Measurements from ENCODE around the gene CPED1.

CPED1 gene

DNA sequence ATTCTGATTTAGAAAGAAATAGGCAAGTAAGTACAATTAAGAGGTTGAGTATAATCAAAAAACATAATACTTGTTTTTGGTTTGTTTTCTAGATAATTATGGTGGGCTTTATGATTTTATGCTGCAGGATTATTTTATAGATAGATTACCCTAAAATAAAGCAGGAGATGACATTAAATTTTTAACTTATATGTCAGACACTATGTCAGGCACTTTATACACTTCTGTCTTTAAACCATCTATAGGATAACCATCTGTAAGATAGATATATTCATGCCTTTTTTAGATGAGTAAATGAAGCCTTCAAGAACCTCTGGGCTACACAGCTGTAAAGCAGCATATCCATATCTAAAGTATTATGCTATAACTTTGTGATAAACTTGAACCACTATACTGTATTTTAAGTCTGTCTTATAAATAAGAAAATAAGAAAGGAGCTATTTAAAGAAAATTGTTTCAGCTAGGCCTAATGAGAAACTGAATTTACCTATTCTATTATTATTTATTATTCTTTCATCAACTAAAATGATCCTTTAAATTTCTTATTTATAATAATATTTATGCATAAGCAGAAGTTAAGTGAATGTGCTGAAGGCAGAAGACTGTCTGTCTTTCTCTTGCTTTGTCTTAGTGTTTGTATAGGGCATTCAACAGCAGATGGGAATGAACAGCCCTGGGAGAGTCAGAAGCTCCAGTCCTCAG is 94.0 kb downstream of the CPED1 start:
- TF ChIP-seq, protein P1, sequence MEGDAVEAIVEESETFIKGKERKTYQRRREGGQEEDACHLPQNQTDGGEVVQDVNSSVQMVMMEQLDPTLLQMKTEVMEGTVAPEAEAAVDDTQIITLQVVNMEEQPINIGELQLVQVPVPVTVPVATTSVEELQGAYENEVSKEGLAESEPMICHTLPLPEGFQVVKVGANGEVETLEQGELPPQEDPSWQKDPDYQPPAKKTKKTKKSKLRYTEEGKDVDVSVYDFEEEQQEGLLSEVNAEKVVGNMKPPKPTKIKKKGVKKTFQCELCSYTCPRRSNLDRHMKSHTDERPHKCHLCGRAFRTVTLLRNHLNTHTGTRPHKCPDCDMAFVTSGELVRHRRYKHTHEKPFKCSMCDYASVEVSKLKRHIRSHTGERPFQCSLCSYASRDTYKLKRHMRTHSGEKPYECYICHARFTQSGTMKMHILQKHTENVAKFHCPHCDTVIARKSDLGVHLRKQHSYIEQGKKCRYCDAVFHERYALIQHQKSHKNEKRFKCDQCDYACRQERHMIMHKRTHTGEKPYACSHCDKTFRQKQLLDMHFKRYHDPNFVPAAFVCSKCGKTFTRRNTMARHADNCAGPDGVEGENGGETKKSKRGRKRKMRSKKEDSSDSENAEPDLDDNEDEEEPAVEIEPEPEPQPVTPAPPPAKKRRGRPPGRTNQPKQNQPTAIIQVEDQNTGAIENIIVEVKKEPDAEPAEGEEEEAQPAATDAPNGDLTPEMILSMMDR (conservative IDR thresholded peaks at IDR 0.05; ENCODE audit: low read depth, low read length), result no peak
- DNase-seq (ENCODE audit: low read depth), result no peak
- H3K4me3 ChIP-seq (ENCODE audit: low read depth, low read length), result no peak overlapping the region

DNA sequence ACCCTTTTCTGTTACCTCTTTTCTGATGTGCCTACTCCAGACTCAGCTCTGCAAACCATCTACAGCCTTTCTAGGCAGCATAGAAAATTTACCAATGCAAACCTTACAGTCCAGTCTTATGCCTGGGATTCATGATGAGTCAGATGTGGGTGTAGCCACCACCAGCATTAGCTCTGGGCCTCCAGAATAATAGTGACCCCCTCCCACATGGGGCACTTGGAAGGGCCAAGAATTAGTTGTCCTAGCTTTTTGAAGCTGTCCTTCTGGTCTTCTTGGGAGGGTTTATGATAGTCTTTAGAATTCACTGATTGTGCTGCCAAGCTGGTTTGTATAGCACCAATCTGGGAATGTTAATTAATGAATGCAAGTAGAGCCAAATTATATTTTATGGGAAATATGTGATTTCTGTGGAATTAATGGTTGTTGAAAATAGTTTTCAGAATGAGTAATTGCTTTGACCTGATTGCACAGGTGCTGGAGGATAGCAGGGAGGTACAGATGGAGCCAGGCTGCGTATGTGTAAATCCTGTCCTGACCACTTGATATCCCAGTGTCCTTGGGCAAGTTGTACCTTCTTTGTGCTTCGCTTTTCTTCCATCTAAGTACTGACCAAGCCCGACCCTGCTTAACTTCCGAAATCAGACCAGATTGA is 94.8 kb downstream of the CPED1 start:
- DNase-seq (ENCODE audit: low read depth), result peak; percentile 81
- no peak overlapping the region for H3K4me3 ChIP-seq (ENCODE audit: low read depth, low read length)
- TF ChIP-seq, protein P1 (conservative IDR thresholded peaks at IDR 0.05; ENCODE audit: low read depth, low read length), result no peak

- H3K4me3 ChIP-seq (ENCODE audit: low read depth, low read length), result no peak overlapping the region
- TF ChIP-seq, protein P1 (conservative IDR thresholded peaks at IDR 0.05; ENCODE audit: low read depth, low read length), result no peak
- peak; percentile 51 for DNase-seq (ENCODE audit: low read depth)
These were observed 95.3 kb downstream of the CPED1 start for GRCh38 chr7:121083790-121084251.

DNA sequence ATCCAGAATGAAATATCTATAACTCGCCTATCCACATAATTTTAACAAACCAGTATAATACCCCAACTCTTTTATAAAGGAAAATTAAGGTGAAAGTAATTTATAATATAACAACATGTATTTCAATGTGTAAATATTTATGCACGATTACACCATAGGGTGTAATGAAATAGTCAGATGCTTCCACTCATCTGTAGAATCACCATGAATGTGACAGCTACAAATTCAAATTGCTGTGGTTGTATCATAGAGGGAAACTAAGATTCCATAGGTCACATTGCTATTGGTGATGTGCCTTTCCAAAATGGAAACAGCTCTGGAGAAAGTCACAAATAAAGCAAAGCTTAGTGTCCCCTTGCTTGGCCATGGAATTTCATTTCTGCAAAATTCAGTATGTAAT is 95.7 kb downstream of the CPED1 start:
- H3K4me3 ChIP-seq (ENCODE audit: low read depth, low read length), result no peak overlapping the region
- TF ChIP-seq, protein P1 (conservative IDR thresholded peaks at IDR 0.05; ENCODE audit: low read depth, low read length), result no peak
- DNase-seq (ENCODE audit: low read depth), result peak; percentile 50

GRCh38 chr7:121084748-121085336 is 96.3 kb downstream of the CPED1 start:
- H3K4me3 ChIP-seq (ENCODE audit: low read depth, low read length), result no peak overlapping the region
- TF ChIP-seq, protein P1 (conservative IDR thresholded peaks at IDR 0.05; ENCODE audit: low read depth, low read length), result no peak
- peak; percentile 94 for DNase-seq (ENCODE audit: low read depth)

DNA sequence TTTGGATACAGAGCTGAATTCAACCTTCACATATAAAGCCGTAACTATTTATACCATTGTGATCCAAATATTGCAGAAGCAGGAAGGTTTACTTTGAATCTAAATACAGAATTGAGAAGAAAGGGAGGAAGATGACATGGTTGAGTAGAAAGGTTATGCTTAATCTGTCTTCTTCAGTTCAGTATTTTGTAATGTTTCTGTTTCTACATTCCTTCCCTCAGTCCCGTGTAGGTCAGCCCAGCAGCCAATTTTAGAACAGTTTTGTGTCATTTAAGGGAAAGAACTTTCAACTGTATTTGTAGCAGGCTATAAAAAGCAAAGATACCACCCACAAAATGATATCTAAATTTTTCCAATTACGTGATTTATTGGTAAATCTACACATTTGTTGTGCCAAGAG is 97.4 kb downstream of the CPED1 start:
- no peak overlapping the region for H3K4me3 ChIP-seq (ENCODE audit: low read depth, low read length)
- TF ChIP-seq, protein P1 (conservative IDR thresholded peaks at IDR 0.05; ENCODE audit: low read depth, low read length), result no peak
- DNase-seq (ENCODE audit: low read depth), result peak; percentile 74
